ENCODE measurements around the gene ASIC1.

DNA sequence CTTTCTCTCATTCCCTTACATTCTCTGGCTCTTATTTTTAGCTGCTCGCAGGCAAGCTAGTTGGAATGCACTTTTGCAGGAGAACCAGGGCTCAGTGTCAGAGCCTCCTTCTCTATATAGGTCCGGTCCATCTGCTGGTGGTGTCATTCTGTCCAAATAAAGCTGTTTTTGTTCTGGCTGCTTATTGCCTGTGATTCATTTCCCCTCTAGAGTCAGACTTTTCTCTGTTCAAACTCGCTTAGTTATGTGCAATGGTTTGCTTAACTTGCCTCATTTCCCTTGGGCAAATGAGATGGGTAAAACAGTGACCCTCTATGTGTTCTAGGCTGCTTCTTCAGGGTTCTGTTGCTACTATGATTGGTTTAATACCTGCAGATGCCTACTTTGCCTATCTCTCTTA is 30.6 kb downstream of the ASIC1 start:
- no peak for TF ChIP-seq EZH2 (IDR thresholded peaks at IDR 0.05; ENCODE audit: low read length, unreplicated experiment)
- TF ChIP-seq, protein P1, sequence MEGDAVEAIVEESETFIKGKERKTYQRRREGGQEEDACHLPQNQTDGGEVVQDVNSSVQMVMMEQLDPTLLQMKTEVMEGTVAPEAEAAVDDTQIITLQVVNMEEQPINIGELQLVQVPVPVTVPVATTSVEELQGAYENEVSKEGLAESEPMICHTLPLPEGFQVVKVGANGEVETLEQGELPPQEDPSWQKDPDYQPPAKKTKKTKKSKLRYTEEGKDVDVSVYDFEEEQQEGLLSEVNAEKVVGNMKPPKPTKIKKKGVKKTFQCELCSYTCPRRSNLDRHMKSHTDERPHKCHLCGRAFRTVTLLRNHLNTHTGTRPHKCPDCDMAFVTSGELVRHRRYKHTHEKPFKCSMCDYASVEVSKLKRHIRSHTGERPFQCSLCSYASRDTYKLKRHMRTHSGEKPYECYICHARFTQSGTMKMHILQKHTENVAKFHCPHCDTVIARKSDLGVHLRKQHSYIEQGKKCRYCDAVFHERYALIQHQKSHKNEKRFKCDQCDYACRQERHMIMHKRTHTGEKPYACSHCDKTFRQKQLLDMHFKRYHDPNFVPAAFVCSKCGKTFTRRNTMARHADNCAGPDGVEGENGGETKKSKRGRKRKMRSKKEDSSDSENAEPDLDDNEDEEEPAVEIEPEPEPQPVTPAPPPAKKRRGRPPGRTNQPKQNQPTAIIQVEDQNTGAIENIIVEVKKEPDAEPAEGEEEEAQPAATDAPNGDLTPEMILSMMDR (conservative IDR thresholded peaks at IDR 0.05; ENCODE audit: low read depth, low read length): no peak
- no peak for TF ChIP-seq EZH2phosphoT487 (IDR thresholded peaks at IDR 0.05; ENCODE audit: borderline replicate concordance, low read length)

Data from PC-3 (cell line).